ENCODE data around the gene SNCAIP.

Gene SNCAIP

DNA sequence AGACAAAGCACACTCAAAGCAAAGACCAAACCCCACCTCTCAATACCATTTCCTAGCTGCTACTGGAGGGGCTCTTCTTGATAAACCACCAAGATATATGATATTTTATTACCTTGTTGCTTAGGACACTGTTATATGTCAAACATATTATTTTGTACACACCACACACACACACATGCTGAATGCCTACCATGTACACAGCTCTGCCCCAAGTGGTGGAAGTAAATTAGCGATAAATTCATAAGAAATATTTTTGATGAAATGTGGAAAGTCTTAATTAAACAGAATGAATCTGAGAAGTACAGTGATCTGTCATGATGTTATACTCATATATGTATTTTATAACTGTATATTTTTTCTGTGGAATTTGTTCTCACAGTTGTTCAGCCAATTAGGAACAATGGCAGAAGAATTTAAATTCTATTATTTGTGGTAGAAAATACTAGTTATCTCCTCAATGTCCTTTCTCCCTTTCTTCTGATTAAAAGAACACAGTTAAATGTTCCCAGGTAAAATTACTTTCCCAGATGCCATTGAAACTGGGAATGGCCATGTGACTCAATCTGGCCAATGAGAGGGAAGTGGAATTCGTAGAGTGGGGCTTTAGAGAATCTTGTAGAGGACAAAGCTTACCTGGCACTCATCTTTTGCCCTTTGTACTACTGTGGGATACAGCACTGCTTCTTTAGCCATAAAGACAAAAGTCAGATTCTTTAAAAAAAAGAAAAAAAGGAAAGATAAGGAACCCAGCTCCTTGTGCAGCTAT is 156.5 kb downstream of the SNCAIP start:
- H3K79me1 ChIP-seq (ENCODE audit: low read length) = no peaks in the 10 kb centered on the region
- no peak overlapping the region for H3K18ac ChIP-seq (ENCODE audit: low read length)
- no peak overlapping the region for H3K4me2 ChIP-seq (ENCODE audit: low read length)
- no peaks in the 10 kb centered on the region for H3K4me1 ChIP-seq (ENCODE audit: control insufficient read depth in 1 of 2, insufficient read depth in 2 of 2, low read length in 2 of 2)
- H3K9me3 ChIP-seq (ENCODE audit: insufficient read depth, low read depth, low read length) = no peaks in the 10 kb centered on the region
- no peak overlapping the region for H3K14ac ChIP-seq (ENCODE audit: low read length)
- H3K4me3 ChIP-seq (ENCODE audit: low read depth, low read length) = no peak overlapping the region
- no peak overlapping the region for H3K23ac ChIP-seq (ENCODE audit: low read length)
- WGBS (ENCODE audit: extremely low coverage, insufficient coverage, insufficient read length) = no CpG with 5 or more reads among the region's 2 CpGs
- no peak overlapping the region for H2BK5ac ChIP-seq (ENCODE audit: low read depth, low read length, poor library complexity)
- no peak overlapping the region for H3K9ac ChIP-seq (ENCODE audit: low read length)
- no peak overlapping the region for H4K91ac ChIP-seq (ENCODE audit: low read depth, low read length)
- no peak overlapping the region for H2AFZ ChIP-seq (ENCODE audit: insufficient read depth, low read length, poor library complexity)
- H2BK12ac ChIP-seq (ENCODE audit: low read length) = no peak overlapping the region
- H3K79me2 ChIP-seq (ENCODE audit: control insufficient read depth, insufficient read depth, low read length, poor library complexity) = no peaks in the 10 kb centered on the region
- no peak overlapping the region for H2BK120ac ChIP-seq (ENCODE audit: insufficient read depth, low read length, poor library complexity)
- H2AK5ac ChIP-seq (ENCODE audit: low read length) = no peak overlapping the region
- no peak overlapping the region for H4K12ac ChIP-seq (ENCODE audit: low read depth, low read length)
- no peaks in the 10 kb centered on the region for H3K27me3 ChIP-seq (ENCODE audit: insufficient read depth, low read length)
- no peak overlapping the region for H3K27ac ChIP-seq (ENCODE audit: low read depth, low read length)
- H3K4ac ChIP-seq (ENCODE audit: low read depth, low read length) = no peak overlapping the region
- no peak for DNase-seq
- H4K8ac ChIP-seq (ENCODE audit: low read depth, low read length) = no peak overlapping the region
- peaks cover 0 to 4% of the 10 kb centered on the region in 2 experiments for H3K36me3 ChIP-seq (ENCODE audit: control insufficient read depth in 1 of 2, insufficient read depth in 2 of 2, low read length in 2 of 2)

DNA sequence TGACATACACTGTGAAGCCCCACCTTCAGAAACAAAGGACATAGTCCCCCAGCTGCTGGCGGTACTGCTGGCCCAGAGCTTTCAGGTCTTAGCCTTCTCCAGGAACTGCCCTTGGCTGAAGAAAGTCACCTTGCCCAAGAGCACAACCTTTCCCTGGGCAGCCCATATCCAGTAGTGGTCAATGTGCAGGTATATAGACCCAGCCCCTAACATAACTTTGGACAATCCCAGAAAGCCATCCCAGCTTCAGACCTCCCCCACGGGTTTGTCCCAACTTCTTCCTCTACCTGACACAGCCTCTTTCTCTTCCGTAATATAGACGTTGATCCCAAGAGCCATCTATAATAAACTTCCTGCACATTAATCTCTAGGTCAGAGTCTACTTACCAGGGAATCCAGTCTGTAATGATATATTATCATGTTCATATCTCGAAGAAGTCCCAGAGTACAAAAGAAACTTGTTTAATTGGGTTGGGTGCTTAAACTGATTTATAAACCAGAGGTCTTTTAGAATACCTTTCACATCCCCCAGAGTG is 157.4 kb downstream of the SNCAIP start:
- Histone ChIP-seq H2BK5ac (ENCODE audit: low read depth, low read length, poor library complexity) (no peak overlapping the region), H2BK12ac (ENCODE audit: low read length) (no peak overlapping the region), H3K9me3 (ENCODE audit: insufficient read depth, low read depth, low read length) (no peaks in the 10 kb centered on the region), H3K27me3 (ENCODE audit: insufficient read depth, low read length) (no peaks in the 10 kb centered on the region), H3K4me3 (ENCODE audit: low read depth, low read length) (no peak overlapping the region), H3K14ac (ENCODE audit: low read length) (no peak overlapping the region), H4K12ac (ENCODE audit: low read depth, low read length) (no peak overlapping the region), H3K18ac (ENCODE audit: low read length) (no peak overlapping the region), H2AFZ (ENCODE audit: insufficient read depth, low read length, poor library complexity) (no peak overlapping the region), H3K4me1 (ENCODE audit: control insufficient read depth in 1 of 2, insufficient read depth in 2 of 2, low read length in 2 of 2) (no peaks in the 10 kb centered on the region), H3K36me3 (ENCODE audit: control insufficient read depth in 1 of 2, insufficient read depth in 2 of 2, low read length in 2 of 2) (peaks cover 0 to 4% of the 10 kb centered on the region in 2 experiments), H2BK120ac (ENCODE audit: insufficient read depth, low read length, poor library complexity) (no peak overlapping the region), H3K4ac (ENCODE audit: low read depth, low read length) (no peak overlapping the region), H3K79me2 (ENCODE audit: control insufficient read depth, insufficient read depth, low read length, poor library complexity) (no peaks in the 10 kb centered on the region), H3K79me1 (ENCODE audit: low read length) (no peaks in the 10 kb centered on the region), H3K23ac (ENCODE audit: low read length) (no peak overlapping the region), H3K4me2 (ENCODE audit: low read length) (no peak overlapping the region), H4K91ac (ENCODE audit: low read depth, low read length) (no peak overlapping the region), H2AK5ac (ENCODE audit: low read length) (no peak overlapping the region), H3K27ac (ENCODE audit: low read depth, low read length) (no peak overlapping the region), H4K8ac (ENCODE audit: low read depth, low read length) (no peak overlapping the region), H3K9ac (ENCODE audit: low read length) (no peak overlapping the region)
- no CpG with 5 or more reads among the region's 5 CpGs for WGBS (ENCODE audit: extremely low coverage, insufficient coverage, insufficient read length)
- no peak for DNase-seq

DNA sequence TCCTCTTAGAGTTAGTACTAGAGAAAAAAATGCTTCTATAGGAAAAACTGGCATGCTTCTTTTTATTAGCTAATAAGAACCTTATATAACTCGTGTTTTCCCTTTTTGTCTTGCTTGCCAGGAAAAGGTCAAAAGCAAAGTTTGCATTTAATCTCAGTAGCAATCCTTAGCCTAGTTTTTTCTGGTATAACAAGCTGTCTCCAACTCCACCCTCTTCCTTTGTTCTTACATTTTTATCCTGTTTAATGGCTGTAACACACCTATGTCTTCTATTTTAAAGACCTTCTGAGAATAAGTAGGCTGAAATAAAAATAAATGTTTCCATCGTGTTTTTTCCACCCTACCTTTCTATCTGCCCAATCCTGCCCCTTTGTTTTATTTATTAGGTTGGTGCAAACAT is 158.3 kb downstream of the SNCAIP start:
- H3K27ac ChIP-seq (ENCODE audit: low read depth, low read length) = no peak overlapping the region
- H2BK120ac ChIP-seq (ENCODE audit: insufficient read depth, low read length, poor library complexity) = no peak overlapping the region
- WGBS (ENCODE audit: extremely low coverage, insufficient coverage, insufficient read length) = no CpG with 5 or more reads among the region's 2 CpGs

DNA sequence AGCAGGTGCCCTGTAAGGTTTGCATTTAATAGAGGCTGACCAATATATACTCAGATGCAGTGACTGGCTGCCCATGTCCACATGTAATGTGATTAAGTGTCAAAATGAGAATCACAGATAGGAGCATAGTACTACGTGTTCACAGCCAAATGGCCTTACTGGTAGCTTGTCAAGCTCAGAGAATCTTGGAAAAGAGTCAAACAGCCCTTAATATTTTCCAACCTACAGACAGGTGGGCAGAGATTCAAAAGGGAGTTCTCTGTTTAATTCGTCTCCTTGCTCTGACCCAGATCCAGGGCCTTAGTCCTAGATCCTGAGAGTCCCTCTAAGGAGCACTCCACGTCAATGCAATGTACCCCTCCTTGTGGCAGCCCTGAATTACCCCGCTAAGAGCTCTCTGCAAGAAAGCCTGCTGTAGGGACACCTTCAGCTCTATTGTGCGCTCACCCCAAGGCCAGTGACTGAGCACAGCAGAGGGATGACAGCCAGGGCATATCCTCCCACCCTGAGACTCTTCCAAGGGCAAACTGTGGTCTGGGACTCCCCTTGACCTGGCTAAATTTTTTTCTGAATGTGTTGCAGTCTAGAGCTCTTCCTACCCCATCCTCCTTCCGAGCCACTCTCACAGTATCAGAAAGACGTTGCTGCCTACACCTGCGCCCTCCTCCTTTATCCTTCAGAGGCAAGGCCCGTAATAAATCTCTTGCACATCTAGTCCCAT is 159.2 kb downstream of the SNCAIP start:
- no peak overlapping the region for H3K27ac ChIP-seq (ENCODE audit: low read depth, low read length)
- no peak overlapping the region for H3K23ac ChIP-seq (ENCODE audit: low read length)
- H3K14ac ChIP-seq (ENCODE audit: low read length) = no peak overlapping the region
- H2AK5ac ChIP-seq (ENCODE audit: low read length) = no peak overlapping the region
- H3K36me3 ChIP-seq (ENCODE audit: control insufficient read depth in 1 of 2, insufficient read depth in 2 of 2, low read length in 2 of 2) = no peaks in the 10 kb centered on the region
- H3K4me2 ChIP-seq (ENCODE audit: low read length) = no peak overlapping the region
- no peak overlapping the region for H3K4ac ChIP-seq (ENCODE audit: low read depth, low read length)
- no peak overlapping the region for H4K91ac ChIP-seq (ENCODE audit: low read depth, low read length)
- no peak overlapping the region for H3K4me3 ChIP-seq (ENCODE audit: low read depth, low read length)
- no peaks in the 10 kb centered on the region for H3K27me3 ChIP-seq (ENCODE audit: insufficient read depth, low read length)
- no CpG with 5 or more reads among the region's 9 CpGs for WGBS (ENCODE audit: extremely low coverage, insufficient coverage, insufficient read length)
- H3K9me3 ChIP-seq (ENCODE audit: insufficient read depth, low read depth, low read length) = no peaks in the 10 kb centered on the region
- no peaks in the 10 kb centered on the region for H3K4me1 ChIP-seq (ENCODE audit: control insufficient read depth in 1 of 2, insufficient read depth in 2 of 2, low read length in 2 of 2)
- no peak overlapping the region for H2BK5ac ChIP-seq (ENCODE audit: low read depth, low read length, poor library complexity)
- no peak overlapping the region for H2BK12ac ChIP-seq (ENCODE audit: low read length)
- no peak overlapping the region for H3K18ac ChIP-seq (ENCODE audit: low read length)
- H3K79me2 ChIP-seq (ENCODE audit: control insufficient read depth, insufficient read depth, low read length, poor library complexity) = no peaks in the 10 kb centered on the region
- H3K9ac ChIP-seq (ENCODE audit: low read length) = no peak overlapping the region
- no peak overlapping the region for H2BK120ac ChIP-seq (ENCODE audit: insufficient read depth, low read length, poor library complexity)
- H3K79me1 ChIP-seq (ENCODE audit: low read length) = no peaks in the 10 kb centered on the region
- no peak for DNase-seq
- H4K12ac ChIP-seq (ENCODE audit: low read depth, low read length) = no peak overlapping the region
- no peak overlapping the region for H4K8ac ChIP-seq (ENCODE audit: low read depth, low read length)
- H2AFZ ChIP-seq (ENCODE audit: insufficient read depth, low read length, poor library complexity) = no peak overlapping the region

More for the DNA sequence above, 158.3 kb downstream of the SNCAIP start:
- Histone ChIP-seq H3K4me3 (ENCODE audit: low read depth, low read length) (no peak overlapping the region), H2BK12ac (ENCODE audit: low read length) (no peak overlapping the region), H3K36me3 (ENCODE audit: control insufficient read depth in 1 of 2, insufficient read depth in 2 of 2, low read length in 2 of 2) (no peaks in the 10 kb centered on the region), H3K4me1 (ENCODE audit: control insufficient read depth in 1 of 2, insufficient read depth in 2 of 2, low read length in 2 of 2) (no peaks in the 10 kb centered on the region), H3K79me2 (ENCODE audit: control insufficient read depth, insufficient read depth, low read length, poor library complexity) (no peaks in the 10 kb centered on the region), H3K79me1 (ENCODE audit: low read length) (no peaks in the 10 kb centered on the region), H4K8ac (ENCODE audit: low read depth, low read length) (no peak overlapping the region), H3K18ac (ENCODE audit: low read length) (no peak overlapping the region), H4K91ac (ENCODE audit: low read depth, low read length) (no peak overlapping the region), H3K4ac (ENCODE audit: low read depth, low read length) (no peak overlapping the region), H3K9ac (ENCODE audit: low read length) (no peak overlapping the region), H3K14ac (ENCODE audit: low read length) (no peak overlapping the region), H3K23ac (ENCODE audit: low read length) (no peak overlapping the region), H2AFZ (ENCODE audit: insufficient read depth, low read length, poor library complexity) (no peak overlapping the region), H3K27me3 (ENCODE audit: insufficient read depth, low read length) (no peaks in the 10 kb centered on the region), H2BK5ac (ENCODE audit: low read depth, low read length, poor library complexity) (no peak overlapping the region), H3K4me2 (ENCODE audit: low read length) (no peak overlapping the region), H3K9me3 (ENCODE audit: insufficient read depth, low read depth, low read length) (no peaks in the 10 kb centered on the region), H2AK5ac (ENCODE audit: low read length) (no peak overlapping the region), H4K12ac (ENCODE audit: low read depth, low read length) (no peak overlapping the region)
- DNase-seq = no peak
